ENCODE results near the gene TRAF7. TPM values are rescaled to one million over a fixed set of nuclear protein-coding genes. Genes with fewer than 3 reads are reported as not detected.

TRAF7 gene
- total RNA-seq, 2 donors from 2014 or later = 102 to 131 TPM

DNA sequence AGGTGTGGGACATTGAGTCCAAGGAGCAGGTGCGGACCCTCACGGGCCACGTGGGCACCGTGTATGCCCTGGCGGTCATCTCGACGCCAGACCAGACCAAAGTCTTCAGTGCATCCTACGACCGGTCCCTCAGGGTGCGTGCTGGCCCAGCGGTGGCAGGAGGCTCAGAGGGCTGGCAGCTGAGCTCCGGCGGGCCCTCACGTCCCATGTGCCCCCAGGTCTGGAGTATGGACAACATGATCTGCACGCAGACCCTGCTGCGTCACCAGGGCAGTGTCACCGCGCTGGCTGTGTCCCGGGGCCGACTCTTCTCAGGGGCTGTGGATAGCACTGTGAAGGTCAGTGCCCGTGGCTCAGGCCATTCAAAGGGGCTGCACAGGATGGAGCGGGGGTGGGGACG, 20.5 kb downstream of the TRAF7 start:
- no peak overlapping the region for H3K9ac ChIP-seq (ENCODE audit: low read depth in 2 of 2, low read length in 2 of 2)
- no peaks in the 10 kb centered on the region for H3K4me1 ChIP-seq
- H3K27ac ChIP-seq = no peak overlapping the region
- H3K27me3 ChIP-seq = no peaks in the 10 kb centered on the region
- no peak overlapping the region for H3K4me3 ChIP-seq
- intact Hi-C loops (cut with DNase I) = no loop called here
- TF ChIP-seq, protein P1, sequence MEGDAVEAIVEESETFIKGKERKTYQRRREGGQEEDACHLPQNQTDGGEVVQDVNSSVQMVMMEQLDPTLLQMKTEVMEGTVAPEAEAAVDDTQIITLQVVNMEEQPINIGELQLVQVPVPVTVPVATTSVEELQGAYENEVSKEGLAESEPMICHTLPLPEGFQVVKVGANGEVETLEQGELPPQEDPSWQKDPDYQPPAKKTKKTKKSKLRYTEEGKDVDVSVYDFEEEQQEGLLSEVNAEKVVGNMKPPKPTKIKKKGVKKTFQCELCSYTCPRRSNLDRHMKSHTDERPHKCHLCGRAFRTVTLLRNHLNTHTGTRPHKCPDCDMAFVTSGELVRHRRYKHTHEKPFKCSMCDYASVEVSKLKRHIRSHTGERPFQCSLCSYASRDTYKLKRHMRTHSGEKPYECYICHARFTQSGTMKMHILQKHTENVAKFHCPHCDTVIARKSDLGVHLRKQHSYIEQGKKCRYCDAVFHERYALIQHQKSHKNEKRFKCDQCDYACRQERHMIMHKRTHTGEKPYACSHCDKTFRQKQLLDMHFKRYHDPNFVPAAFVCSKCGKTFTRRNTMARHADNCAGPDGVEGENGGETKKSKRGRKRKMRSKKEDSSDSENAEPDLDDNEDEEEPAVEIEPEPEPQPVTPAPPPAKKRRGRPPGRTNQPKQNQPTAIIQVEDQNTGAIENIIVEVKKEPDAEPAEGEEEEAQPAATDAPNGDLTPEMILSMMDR (IDR thresholded peaks at IDR 0.05) = no peak
- H3K9me3 ChIP-seq = no peaks in the 10 kb centered on the region
- peaks cover 10% of the 10 kb centered on the region for H3K36me3 ChIP-seq
- DNase-seq = no peak

DNA sequence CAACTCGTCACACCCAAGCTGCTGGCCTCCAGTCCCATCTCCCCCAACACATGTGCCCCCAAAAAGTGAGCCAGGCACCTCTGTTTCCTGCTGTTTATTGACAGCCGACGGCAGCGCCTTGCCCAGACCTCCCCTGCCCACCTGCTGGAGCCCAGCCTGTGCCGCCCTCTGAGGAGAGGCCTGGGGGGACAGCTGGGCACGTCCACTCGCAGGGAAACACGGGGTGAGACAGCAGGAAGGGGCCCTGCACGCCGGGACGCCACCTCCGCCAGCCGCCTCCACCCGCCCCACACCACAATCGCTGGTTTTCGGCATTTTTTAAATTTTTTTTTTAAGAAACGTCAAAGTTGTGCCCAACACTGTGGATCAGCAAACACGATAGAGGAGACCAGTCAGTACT, 21.5 kb downstream of the TRAF7 start:
- Histone ChIP-seq H3K36me3 (peaks cover 10% of the 10 kb centered on the region), H3K27ac (no peak overlapping the region), H3K27me3 (no peaks in the 10 kb centered on the region), H3K9ac (ENCODE audit: low read depth in 2 of 2, low read length in 2 of 2) (no peak overlapping the region), H3K9me3 (no peaks in the 10 kb centered on the region), H3K4me1 (no peaks in the 10 kb centered on the region), H3K4me3 (no peak overlapping the region)
- intact Hi-C loops (cut with DNase I) = no loop called here
- DNase-seq = no peak
- TF ChIP-seq, protein P1 (IDR thresholded peaks at IDR 0.05) = no peak

DNA sequence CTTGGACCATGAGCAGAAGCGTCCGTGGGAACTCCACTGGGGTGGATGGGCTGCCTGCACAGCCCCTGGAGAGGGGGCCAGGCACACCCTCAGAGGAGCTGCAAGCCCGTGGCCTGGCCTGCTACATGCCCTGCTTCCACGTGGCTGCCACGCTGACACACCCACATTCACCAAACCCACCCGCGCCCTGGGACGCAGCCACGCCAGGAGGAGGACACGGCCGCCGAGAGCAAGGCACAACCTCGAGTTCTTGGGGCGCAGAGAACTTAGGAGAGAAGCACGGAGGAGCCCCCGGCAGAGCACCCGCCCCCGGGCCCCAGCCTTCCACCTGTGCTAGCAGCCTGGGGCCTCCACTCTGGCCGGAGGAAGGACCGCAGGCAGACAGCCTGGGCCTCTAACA, 22.0 kb downstream of the TRAF7 start:
- no peak overlapping the region for H3K4me3 ChIP-seq
- H3K9me3 ChIP-seq = no peaks in the 10 kb centered on the region
- TF ChIP-seq, protein P1 (IDR thresholded peaks at IDR 0.05) = no peak
- no peaks in the 10 kb centered on the region for H3K4me1 ChIP-seq
- intact Hi-C loops (cut with DNase I) = no loop called here
- H3K27ac ChIP-seq = no peak overlapping the region
- no peak for DNase-seq
- peaks cover 10% of the 10 kb centered on the region for H3K36me3 ChIP-seq
- H3K27me3 ChIP-seq = no peaks in the 10 kb centered on the region
- H3K9ac ChIP-seq (ENCODE audit: low read depth in 2 of 2, low read length in 2 of 2) = no peak overlapping the region

DNA sequence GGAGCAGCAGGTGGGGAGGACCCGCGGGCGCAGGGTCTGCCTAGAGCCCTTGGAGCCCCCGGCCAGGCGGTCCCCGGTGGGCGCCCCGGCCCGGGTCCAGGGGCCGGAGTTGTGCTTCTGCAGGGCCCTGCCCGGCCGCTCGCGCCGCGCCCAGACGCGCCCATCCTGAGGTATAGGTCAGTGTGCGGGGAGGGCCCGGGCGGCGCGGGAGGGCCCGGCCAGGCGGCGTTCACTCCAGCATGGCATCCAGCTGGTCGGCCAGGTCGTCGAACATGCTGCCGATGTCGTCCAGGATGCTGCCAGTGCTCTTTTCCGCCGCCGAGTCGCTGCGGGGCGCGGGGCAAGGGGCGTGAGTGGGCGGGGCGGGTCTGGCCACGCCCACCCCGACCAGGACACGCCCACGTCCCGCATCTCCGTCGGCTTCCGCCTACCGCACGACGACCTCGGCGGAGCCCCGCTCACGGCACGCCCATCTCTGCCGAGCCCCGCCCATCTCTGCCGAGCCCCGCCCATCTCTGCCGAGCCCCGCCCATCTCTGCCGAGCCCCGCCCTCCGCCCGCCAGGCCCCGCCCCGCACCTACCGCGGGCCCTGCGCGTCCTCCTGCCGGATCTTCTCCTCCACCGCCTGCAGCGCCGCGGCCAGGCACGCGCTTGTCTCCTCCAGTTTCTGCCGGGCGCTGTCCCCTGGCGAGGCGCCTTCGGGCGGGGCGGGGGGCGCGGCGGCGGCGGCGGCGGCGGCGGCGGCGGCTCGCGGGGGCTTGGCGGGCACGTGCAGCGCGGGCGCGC, 22.9 kb downstream of the TRAF7 start:
- Histone ChIP-seq H3K27me3 (no peaks in the 10 kb centered on the region), H3K36me3 (peaks cover 10% of the 10 kb centered on the region), H3K4me1 (no peaks in the 10 kb centered on the region), H3K4me3 (no peak overlapping the region), H3K27ac (no peak overlapping the region), H3K9ac (ENCODE audit: low read depth in 2 of 2, low read length in 2 of 2) (no peak overlapping the region), H3K9me3 (no peaks in the 10 kb centered on the region)
- intact Hi-C loops (cut with DNase I) = no loop called here
- TF ChIP-seq, protein P1 (IDR thresholded peaks at IDR 0.05) = no peak
- peak; percentile 45 for DNase-seq

DNA sequence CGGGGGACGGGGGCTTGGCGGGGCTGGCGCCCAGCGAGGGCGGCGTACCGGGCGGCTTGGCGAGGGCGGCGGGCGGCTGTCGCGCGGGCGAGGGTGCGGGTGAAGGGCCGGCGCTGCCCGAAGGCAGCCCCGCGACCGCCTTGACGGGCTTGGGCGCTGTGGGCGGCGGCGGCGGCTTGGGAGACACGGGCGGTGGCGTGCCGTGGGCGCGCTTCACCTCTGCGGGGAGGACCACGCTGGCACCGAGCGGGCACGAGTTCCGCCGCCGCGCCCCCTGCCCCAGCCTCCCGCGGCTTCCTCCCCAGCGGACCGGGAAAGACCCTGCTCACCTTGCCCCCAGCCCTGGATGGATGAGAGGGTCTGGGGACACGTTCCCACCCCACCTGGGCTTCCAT, 23.5 kb downstream of the TRAF7 start:
- Histone ChIP-seq H3K4me3 (no peak overlapping the region), H3K27me3 (no peaks in the 10 kb centered on the region), H3K9me3 (no peaks in the 10 kb centered on the region), H3K36me3 (peaks cover 4% of the 10 kb centered on the region), H3K27ac (no peak overlapping the region), H3K4me1 (no peaks in the 10 kb centered on the region), H3K9ac (ENCODE audit: low read depth in 2 of 2, low read length in 2 of 2) (no peak overlapping the region)
- no peak for DNase-seq
- TF ChIP-seq, protein P1 (IDR thresholded peaks at IDR 0.05) = no peak
- intact Hi-C loops (cut with DNase I) = no loop called here

All from colonic mucosa (tissue), 4 donors.